A673 (cell line): Measurements from ENCODE around the gene SFMBT2.

Source experiments
- EZH2 ChIP-seq: fragments of 200-600 bp; sonication (generic); IDR thresholded peaks from 2 replicates; pipeline ENCODE4 v1.6.1; 2017; ENCODE audit warnings: borderline replicate concordance, low read depth, mild to moderate bottlenecking, mixed read lengths, antibody characterized with exemption, low read length; ENCODE audit not compliant: poor library complexity, severe bottlenecking
- TF ChIP-seq, protein P1 (sequence below): fragments of 300-800, 200-600 bp; sonication (generic); conservative IDR thresholded peaks from 2 replicates; pipeline ENCODE4 v1.5.1; 2017; ENCODE audit warnings: low read depth, mild to moderate bottlenecking, antibody characterized with exemption, low read length, moderate library complexity, mixed read lengths

DNA sequence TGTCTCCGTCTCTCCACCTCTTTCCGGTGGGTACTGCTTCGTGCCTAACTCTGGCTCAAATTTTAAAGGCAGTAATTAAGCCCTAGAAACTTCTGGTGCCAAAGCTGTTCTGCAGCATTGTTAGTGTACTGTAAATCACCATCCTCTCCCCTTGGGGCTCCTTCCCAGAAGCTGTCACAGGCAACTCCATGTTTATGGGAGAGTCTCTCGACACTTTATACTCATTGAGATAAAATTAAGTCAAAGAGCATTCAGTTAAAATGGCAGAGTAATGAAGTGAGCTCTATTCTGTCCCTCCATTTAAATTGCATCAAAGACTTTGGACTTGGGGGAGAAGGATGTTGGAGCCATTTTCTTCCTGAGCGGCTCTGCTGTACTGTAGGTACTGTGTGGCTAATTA is 274.8 kb downstream of the SFMBT2 start:
- TF ChIP-seq, protein P1, sequence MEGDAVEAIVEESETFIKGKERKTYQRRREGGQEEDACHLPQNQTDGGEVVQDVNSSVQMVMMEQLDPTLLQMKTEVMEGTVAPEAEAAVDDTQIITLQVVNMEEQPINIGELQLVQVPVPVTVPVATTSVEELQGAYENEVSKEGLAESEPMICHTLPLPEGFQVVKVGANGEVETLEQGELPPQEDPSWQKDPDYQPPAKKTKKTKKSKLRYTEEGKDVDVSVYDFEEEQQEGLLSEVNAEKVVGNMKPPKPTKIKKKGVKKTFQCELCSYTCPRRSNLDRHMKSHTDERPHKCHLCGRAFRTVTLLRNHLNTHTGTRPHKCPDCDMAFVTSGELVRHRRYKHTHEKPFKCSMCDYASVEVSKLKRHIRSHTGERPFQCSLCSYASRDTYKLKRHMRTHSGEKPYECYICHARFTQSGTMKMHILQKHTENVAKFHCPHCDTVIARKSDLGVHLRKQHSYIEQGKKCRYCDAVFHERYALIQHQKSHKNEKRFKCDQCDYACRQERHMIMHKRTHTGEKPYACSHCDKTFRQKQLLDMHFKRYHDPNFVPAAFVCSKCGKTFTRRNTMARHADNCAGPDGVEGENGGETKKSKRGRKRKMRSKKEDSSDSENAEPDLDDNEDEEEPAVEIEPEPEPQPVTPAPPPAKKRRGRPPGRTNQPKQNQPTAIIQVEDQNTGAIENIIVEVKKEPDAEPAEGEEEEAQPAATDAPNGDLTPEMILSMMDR = no peak
- no peak for TF ChIP-seq EZH2
